CD4-positive, alpha-beta T cell treated with Interleukin-17A for 1 hour (primary cell): ENCODE measurements around the gene VCX3B.
"Not testable (repeated sequence)": the region's sequence is repeated elsewhere in the genome, so short reads cannot be mapped to it uniquely, and the experiment has no call there.

Experiments
- DNase-seq: peaks from one replicate; pipeline ENCODE4 v3.0.0-alpha.2; 2020

The VCX3B gene

GRCh38 chrX:8464530-8464929 is at the start of gene VCX3B:
TSS of gene VCX3B (plus strand) at chrX:8464830. CDS start at chrX:8465451, 621 bp downstream.
- DNase-seq, result not testable (repeated sequence)

DNA sequence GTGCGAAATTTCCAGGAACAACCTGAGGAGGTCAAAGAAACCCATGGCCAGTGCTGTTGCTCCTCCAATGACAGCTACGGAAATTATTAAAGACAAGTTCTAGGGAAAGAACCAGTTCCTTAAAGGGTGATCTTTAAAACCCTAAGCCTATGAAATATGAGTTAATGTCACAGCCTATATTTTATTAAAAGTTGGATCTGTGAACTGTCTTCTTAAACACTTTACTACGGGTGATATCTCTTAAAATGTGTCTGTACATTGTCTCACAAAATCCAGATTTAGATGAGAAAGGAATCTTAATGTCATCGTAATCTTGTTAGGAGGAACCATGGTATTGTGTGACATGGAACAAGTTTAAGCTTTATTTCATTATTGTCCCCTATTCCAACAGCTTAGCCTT is 46.3 kb upstream of the VCX3B start:
- DNase-seq, result no peak

- DNase-seq, result no peak
These were observed 39.7 kb upstream of the VCX3B start for GRCh38 chrX:8424912-8425311.

- DNase-seq, result no peak
These were observed 34.9 kb upstream of the VCX3B start for GRCh38 chrX:8429692-8430249.

GRCh38 chrX:8430444-8430843 is 34.2 kb upstream of the VCX3B start:
- DNase-seq, result no peak

DNA sequence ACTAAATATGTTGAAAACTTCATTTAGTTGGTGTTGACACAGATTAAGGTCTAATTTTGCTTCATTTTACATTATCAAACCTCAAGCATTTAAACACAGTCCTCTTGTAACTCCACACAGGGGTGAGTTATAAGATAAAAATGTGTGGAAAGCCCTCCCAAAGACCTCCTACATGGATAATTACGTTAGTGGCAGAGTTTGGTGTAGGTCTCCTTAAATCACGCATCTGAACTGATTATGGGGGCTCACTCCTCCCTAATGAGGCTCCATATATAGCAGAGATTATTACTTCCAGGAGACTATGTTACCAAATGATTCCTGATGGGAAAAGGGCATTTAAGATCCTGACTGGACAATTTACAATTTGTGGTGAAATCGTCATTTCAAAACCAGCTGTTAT is 32.2 kb upstream of the VCX3B start:
- no peak for DNase-seq

DNA sequence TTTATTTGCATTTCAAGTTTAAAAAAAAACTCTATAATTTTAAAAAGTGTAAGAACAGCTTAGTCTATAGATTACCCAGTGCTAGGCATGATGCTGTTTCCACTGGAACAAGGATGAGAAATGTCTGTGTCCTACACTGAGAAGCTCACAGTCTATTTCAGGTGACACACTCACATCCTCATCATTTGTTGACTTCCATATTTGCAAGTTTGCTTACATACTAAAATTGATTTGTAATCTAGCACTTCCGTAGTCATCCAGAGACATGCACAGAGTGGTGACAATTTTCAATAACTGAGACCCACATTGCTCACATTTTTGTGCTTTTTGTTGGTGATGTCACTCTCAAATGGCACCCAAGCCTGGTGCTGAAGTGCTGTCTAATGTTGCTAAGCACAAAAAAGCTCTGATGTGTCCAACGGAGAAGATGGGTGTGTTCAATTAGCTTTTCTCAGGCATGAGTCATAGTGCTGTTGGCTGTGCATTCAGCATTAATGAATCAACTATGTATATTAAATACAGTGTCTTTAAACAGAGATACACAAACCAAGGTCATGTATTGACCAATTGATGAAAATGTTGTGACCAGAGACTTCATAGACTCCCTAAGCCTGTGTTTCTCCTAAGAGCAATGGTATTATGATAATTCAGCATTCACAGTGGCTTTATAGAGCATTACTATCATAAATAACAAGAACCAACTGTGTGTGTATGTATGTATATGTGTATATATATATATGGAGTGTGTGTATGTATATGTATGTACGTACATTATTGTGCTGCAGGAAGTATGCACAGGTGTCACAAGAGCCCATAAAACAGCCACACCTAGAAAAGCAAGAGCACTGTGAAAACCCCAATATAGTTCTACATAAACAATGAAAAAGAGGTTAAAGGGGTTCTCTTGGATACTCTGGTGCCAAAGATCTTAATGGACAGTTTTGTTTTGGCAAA is 31.2 kb upstream of the VCX3B start:
- DNase-seq, result no peak

- DNase-seq, result no peak
These were observed 17.3 kb upstream of the VCX3B start for GRCh38 chrX:8447368-8447767.

DNA sequence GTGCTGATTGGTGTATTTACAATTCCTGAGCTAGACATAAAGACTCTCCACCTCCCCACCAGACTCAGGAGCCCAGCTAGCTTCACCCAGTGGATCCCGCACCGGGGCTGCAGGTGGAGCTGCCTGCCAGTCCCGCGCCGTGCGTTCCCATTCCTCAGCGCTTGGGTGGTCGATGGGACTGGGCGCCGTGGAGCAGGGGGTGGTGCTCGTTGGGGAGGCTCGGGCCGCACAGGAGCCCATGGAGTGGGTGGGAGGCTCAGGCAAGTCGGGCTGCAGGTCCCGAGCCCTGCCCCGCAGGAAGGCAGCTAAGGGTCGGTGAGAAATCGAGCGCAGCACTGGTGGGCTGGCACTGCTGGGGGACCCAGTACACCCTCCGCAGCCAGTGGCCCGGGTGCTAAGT is 12.3 kb upstream of the VCX3B start:
- not testable (repeated sequence) for DNase-seq

DNA sequence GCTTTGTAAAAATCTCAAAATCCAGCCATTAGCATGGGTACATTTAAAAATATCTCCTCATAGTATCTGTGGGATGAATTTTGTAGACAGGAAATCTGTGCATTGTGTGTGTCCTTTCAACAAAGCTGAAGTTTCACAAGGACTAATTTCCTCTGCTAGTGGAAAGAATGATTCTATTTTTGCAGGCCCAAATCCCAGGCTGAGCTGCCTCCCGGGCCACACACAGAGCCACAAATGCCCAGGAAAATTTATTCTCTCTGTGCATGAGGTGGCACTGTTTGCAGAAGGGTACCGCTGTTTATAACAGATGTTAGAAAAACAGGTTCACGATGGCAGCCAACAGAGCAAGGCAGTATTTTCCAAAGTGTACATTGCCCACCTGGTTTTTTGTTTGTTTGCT is 11.0 kb upstream of the VCX3B start:
- no peak for DNase-seq

DNA sequence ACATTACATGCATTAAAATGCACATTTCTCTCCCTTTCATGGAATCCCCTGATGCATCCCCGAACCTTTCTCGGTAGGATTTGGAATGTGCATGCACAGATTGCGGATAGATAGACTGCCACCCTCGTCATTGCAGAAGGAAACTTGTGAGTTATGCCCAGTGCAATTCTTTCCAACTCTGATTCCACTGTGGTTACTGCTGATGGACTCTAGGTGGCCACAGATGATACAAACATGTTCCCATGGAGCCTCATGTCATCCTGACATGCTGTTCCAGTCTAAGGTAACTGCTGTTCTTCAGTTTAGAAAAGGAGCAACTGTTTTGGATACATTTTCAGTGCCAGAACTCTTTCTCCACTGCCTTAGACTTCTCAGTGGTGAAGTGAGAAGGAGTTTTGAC is 9.1 kb upstream of the VCX3B start:
- no peak for DNase-seq

GRCh38 chrX:8462488-8462887 is 2.1 kb upstream of the VCX3B start:
- DNase-seq, result no peak

GRCh38 chrX:8484360-8484949 is 19.8 kb downstream of the VCX3B start:
- DNase-seq, result no peak

DNA sequence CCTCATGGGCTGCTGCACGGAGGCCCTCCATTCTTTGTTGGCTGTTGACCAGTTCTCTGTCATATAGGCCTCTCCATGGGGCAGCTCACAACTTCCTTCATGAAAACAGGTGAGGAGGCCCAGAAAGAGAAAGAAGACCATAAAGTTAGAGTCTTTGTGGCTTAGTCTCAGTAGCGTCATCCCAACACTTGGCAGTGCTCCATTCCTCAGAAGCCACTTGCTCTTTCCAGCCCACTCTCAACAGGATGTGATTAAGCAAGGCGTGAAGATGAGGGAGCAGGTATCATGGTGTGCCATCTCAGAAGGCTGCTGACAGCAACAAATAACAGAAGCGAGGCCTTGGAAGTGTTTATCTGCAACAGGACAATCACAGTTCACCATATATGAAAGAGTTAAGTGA is 30.4 kb downstream of the VCX3B start:
- DNase-seq, result not testable (repeated sequence)

DNA sequence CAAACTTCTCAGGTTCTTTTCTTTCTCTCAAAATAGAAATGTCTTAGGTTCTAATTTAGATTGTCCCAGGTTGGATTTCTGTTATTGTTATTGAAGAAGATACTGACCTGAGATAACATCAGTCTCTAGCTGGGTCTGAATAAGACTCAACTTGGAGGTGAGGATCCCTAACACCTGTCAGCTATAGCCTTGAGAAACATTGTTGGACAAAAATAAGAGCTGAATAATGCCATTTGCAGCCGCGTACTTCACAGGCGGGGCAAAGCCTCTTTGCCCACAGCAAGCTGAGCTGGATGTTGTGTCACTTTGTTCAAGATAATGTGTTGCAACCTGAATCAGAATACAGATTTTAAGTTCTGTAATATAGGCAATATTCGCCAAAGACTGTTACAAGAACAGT is 35.6 kb downstream of the VCX3B start:
- DNase-seq, result no peak

GRCh38 chrX:8502101-8502500 is 37.5 kb downstream of the VCX3B start:
- not testable (repeated sequence) for DNase-seq

DNA sequence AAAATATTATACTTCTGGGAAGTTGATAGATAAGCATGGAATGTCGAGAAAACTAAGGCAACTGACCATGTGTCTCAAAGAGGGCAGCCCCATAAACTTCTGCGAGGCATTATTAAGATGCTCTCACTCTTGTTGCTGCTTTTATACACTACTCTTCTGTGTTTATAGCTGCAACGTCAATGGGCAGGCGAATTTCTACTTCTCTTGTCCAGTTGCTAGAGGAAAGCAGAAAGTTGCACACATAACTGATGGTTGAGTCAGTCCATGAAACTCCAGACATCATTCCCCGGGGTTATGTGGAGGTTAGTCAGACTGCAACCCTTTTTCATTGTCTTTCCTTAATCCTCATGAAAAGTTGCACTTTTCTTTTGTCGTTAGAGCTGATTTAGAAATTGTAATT is 39.8 kb downstream of the VCX3B start:
- no peak for DNase-seq
